Stimulated activated CD8-positive, alpha-beta memory T cell treated with anti-CD3 and anti-CD28 coated beads, Interleukin-7, amount 100 ng/mL, for 4 hours (primary cell): ENCODE data around the gene DHX38.

Source experiments
- DNase-seq, 2 donors: peaks; one replicate each; pipeline ENCODE4 v3.0.0-alpha.2; 2020; ENCODE audit warnings: low read depth in 2 of 2

DHX38 gene

GRCh38 chr16:72162105-72162692, 68.6 kb downstream of the DHX38 start:
- no peak for DNase-seq
